ENCODE data around the gene METTL1.
"Not testable (repeated sequence)": the region's sequence is repeated elsewhere in the genome, so short reads cannot be mapped to it uniquely, and the experiment has no call there.

- TF ChIP-seq EZH2 (IDR thresholded peaks at IDR 0.05; ENCODE audit: low read depth, unreplicated experiment); POLR2AphosphoS5 (IDR thresholded peaks at IDR 0.05; ENCODE audit: low read depth); CTCF (conservative IDR thresholded peaks at IDR 0.05; ENCODE audit: low read depth in 2 of 2); EZH2phosphoT487 (IDR thresholded peaks at IDR 0.05; ENCODE audit: unreplicated experiment); CREB1 (CRISPR knock-in tag; IDR thresholded peaks at IDR 0.05; ENCODE audit: low read depth); JUNB (IDR thresholded peaks at IDR 0.05; ENCODE audit: unreplicated experiment); ZNF462 (CRISPR knock-in tag; IDR thresholded peaks at IDR 0.05): not testable (repeated sequence)
These were observed 49.1 kb upstream of the METTL1 start for GRCh38 chr12:57821015-57821414.
